ENCODE results near the gene SMAD4.
"Not testable (repeated sequence)": the region's sequence is repeated elsewhere in the genome, so short reads cannot be mapped to it uniquely, and the experiment has no call there.

Gene SMAD4

GRCh38 chr18:51119561-51119960 lies 89.5 kb downstream of the SMAD4 start:
- in situ Hi-C loops (cut with MboI; ENCODE audit: low pct_unique_long_range_greater_than_20kb, low sequenced_read_pairs, unreplicated experiment) = loop anchor here (25.0 kb wide), 3 partner anchors 268 to 1168 kb away; no protein-coding TSS in a partner anchor
- DNase-seq (ENCODE audit: low spot score) = not testable (repeated sequence)

GRCh38 chr18:51119976-51120375 lies 90.0 kb downstream of the SMAD4 start:
- in situ Hi-C loops (cut with MboI; ENCODE audit: low pct_unique_long_range_greater_than_20kb, low sequenced_read_pairs, unreplicated experiment) = loop anchor here (25.0 kb wide), 3 partner anchors 267 to 1167 kb away; no protein-coding TSS in a partner anchor

DNA sequence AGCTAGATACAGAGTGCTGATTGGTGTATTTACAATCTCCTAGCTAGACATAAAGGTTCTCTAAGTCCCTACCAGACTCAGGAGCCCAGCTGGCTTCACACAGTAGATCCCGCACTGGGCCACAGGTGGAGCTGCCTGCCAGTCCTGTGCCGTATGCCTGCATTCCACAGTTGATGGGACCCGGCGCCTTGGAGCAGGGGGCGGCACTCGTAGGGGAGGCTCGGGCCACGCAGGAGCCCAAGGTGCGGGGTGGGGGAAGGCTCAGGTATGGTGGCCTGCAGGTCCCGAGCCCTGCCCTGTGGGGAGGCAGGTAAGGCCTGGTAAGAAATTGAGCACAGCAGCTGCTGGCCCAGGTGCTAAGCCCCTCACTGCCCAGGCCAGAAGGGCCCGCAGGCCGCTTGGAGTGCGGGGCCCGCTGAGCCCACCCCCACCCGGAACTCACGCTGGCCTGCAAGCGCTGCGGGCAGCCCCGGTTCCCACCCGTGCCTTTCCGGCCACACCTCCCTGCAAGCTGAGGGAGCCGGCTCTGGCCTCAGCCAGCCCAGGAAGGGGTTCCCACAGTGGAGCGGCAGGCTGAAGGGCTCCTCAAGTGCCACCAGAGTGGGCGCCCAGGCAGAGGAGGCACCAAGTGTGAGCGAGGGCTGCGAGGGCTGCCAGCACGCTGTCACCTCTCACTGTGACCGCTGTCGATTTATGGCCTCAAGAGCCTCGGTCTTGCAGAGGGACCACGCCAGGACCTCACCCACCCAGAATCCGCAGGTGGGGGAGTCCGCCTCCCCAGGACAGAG lies 91.0 kb downstream of the SMAD4 start:
- TF ChIP-seq CTCF (IDR thresholded peaks at IDR 0.05; ENCODE audit: extremely low read depth, insufficient read depth, missing control alignments) = no peak
- in situ Hi-C loops (cut with MboI; ENCODE audit: low pct_unique_long_range_greater_than_20kb, low sequenced_read_pairs, unreplicated experiment) = loop anchor here (25.0 kb wide), 3 partner anchors 266 to 1166 kb away; no protein-coding TSS in a partner anchor

More at GRCh38 chr18:51119976-51120375, 90.0 kb downstream of the SMAD4 start:
- DNase-seq (ENCODE audit: low spot score) = not testable (repeated sequence)

GRCh38 chr18:51121597-51121857 lies 91.5 kb downstream of the SMAD4 start:
- in situ Hi-C loops (cut with MboI; ENCODE audit: low pct_unique_long_range_greater_than_20kb, low sequenced_read_pairs, unreplicated experiment) = loop anchor here (25.0 kb wide), 3 partner anchors 266 to 1166 kb away; no protein-coding TSS in a partner anchor
- no peak for DNase-seq (ENCODE audit: low spot score)
- TF ChIP-seq CTCF (IDR thresholded peaks at IDR 0.05; ENCODE audit: extremely low read depth, insufficient read depth, missing control alignments) = no peak

More for the DNA sequence above, 91.0 kb downstream of the SMAD4 start:
- no peak for DNase-seq (ENCODE audit: low spot score)

GRCh38 chr18:51122266-51123045 lies 92.4 kb downstream of the SMAD4 start:
- no peak for TF ChIP-seq CTCF (IDR thresholded peaks at IDR 0.05; ENCODE audit: extremely low read depth, insufficient read depth, missing control alignments)
- no peak for DNase-seq (ENCODE audit: low spot score)
- in situ Hi-C loops (cut with MboI; ENCODE audit: low pct_unique_long_range_greater_than_20kb, low sequenced_read_pairs, unreplicated experiment) = loop anchor here (25.0 kb wide), 3 partner anchors 265 to 1165 kb away; no protein-coding TSS in a partner anchor

- no peak for DNase-seq (ENCODE audit: low spot score)
- TF ChIP-seq CTCF (IDR thresholded peaks at IDR 0.05; ENCODE audit: extremely low read depth, insufficient read depth, missing control alignments) = no peak
- in situ Hi-C loops (cut with MboI; ENCODE audit: low pct_unique_long_range_greater_than_20kb, low sequenced_read_pairs, unreplicated experiment) = loop anchor here (25.0 kb wide), 3 partner anchors 264 to 1164 kb away; no protein-coding TSS in a partner anchor
These were observed 93.0 kb downstream of the SMAD4 start for GRCh38 chr18:51123046-51123395.

GRCh38 chr18:51123481-51123880 lies 93.5 kb downstream of the SMAD4 start:
- DNase-seq (ENCODE audit: low spot score) = no peak
- in situ Hi-C loops (cut with MboI; ENCODE audit: low pct_unique_long_range_greater_than_20kb, low sequenced_read_pairs, unreplicated experiment) = loop anchor here (25.0 kb wide), 3 partner anchors 264 to 1164 kb away; no protein-coding TSS in a partner anchor
- TF ChIP-seq CTCF (IDR thresholded peaks at IDR 0.05; ENCODE audit: extremely low read depth, insufficient read depth, missing control alignments) = no peak
